DND-41 (cell line): ENCODE data around the gene KIRREL3.

Experiments
- ATAC-seq: fragments of 200-7000 bp; cut with Tn5 transposase; 3 replicates; pipeline ENCODE4 v1.9.1; 2021; ENCODE audit warnings: low read depth; ENCODE audit not compliant: insufficient read depth
- DNase-seq: peaks from one replicate; pipeline ENCODE4 v3.0.0-alpha.2; 2020
- H2AFZ ChIP-seq: 2 replicates; pipeline ENCODE4 v1.6.0; 2012; ENCODE audit warnings: low read depth, low read length
- H3K27ac ChIP-seq: 2 replicates; pipeline ENCODE4 v1.5.1; 2012; ENCODE audit warnings: low read length, inconsistent platforms
- H3K27me3 ChIP-seq: fragments of 200-600 bp; sonication (generic); 2 replicates; pipeline ENCODE4 v1.6.0; 2012; ENCODE audit warnings: low read length, mild to moderate bottlenecking, inconsistent platforms; ENCODE audit not compliant: insufficient read depth, poor library complexity
- H3K36me3 ChIP-seq: 2 replicates; pipeline ENCODE4 v1.5.1; 2012; ENCODE audit warnings: low read length, inconsistent platforms; ENCODE audit not compliant: insufficient read depth
- H3K4me1 ChIP-seq: 2 replicates; pipeline ENCODE4 v1.5.1; 2012; ENCODE audit warnings: mild to moderate bottlenecking, low read length; ENCODE audit not compliant: insufficient read depth
- H3K4me2 ChIP-seq: 2 replicates; pipeline ENCODE4 v1.6.0; 2012; ENCODE audit warnings: mild to moderate bottlenecking, moderate library complexity, low read length, inconsistent platforms; ENCODE audit not compliant: insufficient read depth
- H3K4me3 ChIP-seq, 2 experiments: fragments of 200-600 bp in 1 of 2; shearing (Covaris generic) in 1 of 2; 2 replicates each; pipeline ENCODE4 v1.5.1; 2012 to 2016; ENCODE audit warnings: inconsistent platforms in 2 of 2, low read length in 2 of 2, mild to moderate bottlenecking in 2 of 2, low read depth in 1 of 2, moderate library complexity in 1 of 2
- H3K79me2 ChIP-seq: 2 replicates; pipeline ENCODE4 v1.6.0; 2012; ENCODE audit warnings: low read length, inconsistent platforms; ENCODE audit not compliant: insufficient read depth
- H3K9ac ChIP-seq: 2 replicates; pipeline ENCODE4 v1.6.0; 2012; ENCODE audit warnings: low read depth, mild to moderate bottlenecking, inconsistent platforms, low read length, moderate library complexity
- H3K9me3 ChIP-seq: 2 replicates; pipeline ENCODE4 v1.5.1; 2012; ENCODE audit warnings: low read length, moderate library complexity, mild to moderate bottlenecking, inconsistent platforms; ENCODE audit not compliant: insufficient read depth, severe bottlenecking
- H4K20me1 ChIP-seq: 2 replicates; pipeline ENCODE4 v1.6.0; 2012; ENCODE audit warnings: low read length; ENCODE audit not compliant: insufficient read depth
- CTCF ChIP-seq: IDR thresholded peaks from 2 replicates; pipeline ENCODE4 v1.5.1; 2012; ENCODE audit warnings: borderline replicate concordance, low read length, moderate library complexity, mild to moderate bottlenecking; ENCODE audit not compliant: poor library complexity, severe bottlenecking; ENCODE audit errors: extremely low read depth
- EZH2 ChIP-seq: IDR thresholded peaks from 3 replicates; pipeline ENCODE4 v1.6.1; 2012; ENCODE audit warnings: borderline replicate concordance, low read depth, mild to moderate bottlenecking, moderate library complexity, low read length, inconsistent platforms; ENCODE audit not compliant: severe bottlenecking

KIRREL3 gene

GRCh38 chr11:126475014-126475991, 525.3 kb downstream of the KIRREL3 start:
- Histone ChIP-seq H3K27ac (no peak overlapping the region), H3K36me3 (no peaks in the 10 kb centered on the region), H3K9ac (no peak overlapping the region), H3K79me2 (no peaks in the 10 kb centered on the region), H3K27me3 (no peaks in the 10 kb centered on the region), H2AFZ (no peak overlapping the region), H3K4me2 (no peak overlapping the region), H4K20me1 (no peaks in the 10 kb centered on the region), H3K4me1 (peaks cover under 1% of the 10 kb centered on the region), H3K9me3 (no peaks in the 10 kb centered on the region), H3K4me3 (no peak overlapping the region)
- ATAC-seq, result no peak
- no peak for DNase-seq
- no peak for TF ChIP-seq EZH2
- TF ChIP-seq CTCF, result no peak

DNA sequence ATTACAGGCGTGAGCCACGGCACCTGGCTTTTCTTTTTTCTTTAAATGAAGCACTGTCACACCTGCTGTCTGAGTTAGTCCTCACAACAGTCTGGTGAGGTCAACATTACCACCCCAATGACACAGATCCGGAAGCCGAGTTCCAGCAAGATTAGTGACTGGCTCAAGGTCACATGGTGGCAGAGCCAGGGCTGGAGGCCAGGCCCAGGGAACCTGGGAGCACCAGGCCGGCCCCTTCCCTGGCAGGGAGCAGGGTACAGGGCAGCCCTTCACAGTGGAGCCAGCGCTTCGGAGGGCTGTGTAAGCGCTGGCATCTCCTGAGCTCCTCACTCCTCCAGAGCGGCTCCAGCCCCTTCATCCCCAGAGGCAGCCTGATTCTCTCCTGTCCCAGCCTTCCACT, 526.4 kb downstream of the KIRREL3 start:
- Histone ChIP-seq H4K20me1 (no peaks in the 10 kb centered on the region), H2AFZ (no peak overlapping the region), H3K79me2 (no peaks in the 10 kb centered on the region), H3K36me3 (no peaks in the 10 kb centered on the region), H3K9ac (no peak overlapping the region), H3K27me3 (no peaks in the 10 kb centered on the region), H3K4me1 (no peaks in the 10 kb centered on the region), H3K4me2 (no peak overlapping the region), H3K9me3 (no peaks in the 10 kb centered on the region), H3K27ac (no peak overlapping the region), H3K4me3 (no peak overlapping the region)
- DNase-seq (no peak), ATAC-seq (no peak)
- no peak for TF ChIP-seq CTCF
- TF ChIP-seq EZH2, result no peak

- DNase-seq, result no peak
- Histone ChIP-seq H2AFZ (no peak overlapping the region), H3K27me3 (no peaks in the 10 kb centered on the region), H3K4me1 (no peaks in the 10 kb centered on the region), H3K9ac (no peak overlapping the region), H3K9me3 (no peaks in the 10 kb centered on the region), H3K27ac (no peak overlapping the region), H3K4me2 (no peak overlapping the region), H3K36me3 (no peaks in the 10 kb centered on the region), H4K20me1 (no peaks in the 10 kb centered on the region; the same call in 1 of the 2 replicates), H3K4me3 (no peak overlapping the region), H3K79me2 (no peaks in the 10 kb centered on the region)
- TF ChIP-seq EZH2 (no peak), CTCF (no peak)
- ATAC-seq, result no peak
Observed at GRCh38 chr11:126473269-126473668, 527.3 kb downstream of the KIRREL3 start.
